B cell (primary cell): ENCODE measurements around the gene COG7.

Experiments used
- EZH2 ChIP-seq: IDR thresholded peaks from 2 replicates; pipeline ENCODE4 v1.6.1; 2012; ENCODE audit warnings: borderline replicate concordance, low read depth, mild to moderate bottlenecking, moderate library complexity, low read length; ENCODE audit not compliant: insufficient read depth, poor library complexity, severe bottlenecking
- TF ChIP-seq, protein P1 (sequence below): fragments of 200-600 bp; IDR thresholded peaks from one replicate; pipeline ENCODE4 v1.8.0; 2022; ENCODE audit warnings: antibody characterized with exemption, mild to moderate bottlenecking

DNA sequence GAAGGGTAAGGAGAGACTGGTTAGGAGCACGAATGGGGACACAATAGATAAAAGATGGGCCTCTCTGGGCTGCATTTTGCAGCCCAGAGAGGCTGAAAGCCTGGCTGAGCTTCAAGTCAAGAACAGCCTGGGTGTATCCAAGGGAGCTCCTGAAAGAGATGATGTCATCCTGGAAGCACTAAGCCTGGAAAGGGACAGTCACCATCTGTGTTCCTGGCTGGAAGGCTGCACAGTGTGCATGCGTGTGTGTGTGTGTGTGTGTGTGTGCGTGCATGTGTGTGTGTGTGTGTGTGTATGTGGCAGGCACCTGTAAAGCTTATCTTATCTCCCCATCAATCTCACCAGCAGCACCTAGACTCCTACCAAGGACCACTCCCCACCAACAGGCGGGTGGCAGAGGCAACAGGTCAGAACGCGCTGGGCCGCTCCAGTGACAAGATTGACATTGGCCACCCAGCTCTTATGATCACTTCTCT is 44.1 kb downstream of the COG7 start:
- TF ChIP-seq EZH2, result no peak
- TF ChIP-seq, protein P1, sequence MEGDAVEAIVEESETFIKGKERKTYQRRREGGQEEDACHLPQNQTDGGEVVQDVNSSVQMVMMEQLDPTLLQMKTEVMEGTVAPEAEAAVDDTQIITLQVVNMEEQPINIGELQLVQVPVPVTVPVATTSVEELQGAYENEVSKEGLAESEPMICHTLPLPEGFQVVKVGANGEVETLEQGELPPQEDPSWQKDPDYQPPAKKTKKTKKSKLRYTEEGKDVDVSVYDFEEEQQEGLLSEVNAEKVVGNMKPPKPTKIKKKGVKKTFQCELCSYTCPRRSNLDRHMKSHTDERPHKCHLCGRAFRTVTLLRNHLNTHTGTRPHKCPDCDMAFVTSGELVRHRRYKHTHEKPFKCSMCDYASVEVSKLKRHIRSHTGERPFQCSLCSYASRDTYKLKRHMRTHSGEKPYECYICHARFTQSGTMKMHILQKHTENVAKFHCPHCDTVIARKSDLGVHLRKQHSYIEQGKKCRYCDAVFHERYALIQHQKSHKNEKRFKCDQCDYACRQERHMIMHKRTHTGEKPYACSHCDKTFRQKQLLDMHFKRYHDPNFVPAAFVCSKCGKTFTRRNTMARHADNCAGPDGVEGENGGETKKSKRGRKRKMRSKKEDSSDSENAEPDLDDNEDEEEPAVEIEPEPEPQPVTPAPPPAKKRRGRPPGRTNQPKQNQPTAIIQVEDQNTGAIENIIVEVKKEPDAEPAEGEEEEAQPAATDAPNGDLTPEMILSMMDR, result no peak
